GM12864 (cell line): ENCODE data around the gene PPP1CC.

ENCODE experiments used
- DNase-seq: peaks from one replicate; pipeline ENCODE4 v3.0.0-alpha.2; 2011; ENCODE audit warnings: low read depth
- H3K4me3 ChIP-seq: 2 replicates; pipeline ENCODE4 v1.5.1; 2011; ENCODE audit warnings: mild to moderate bottlenecking, low read depth, low read length, control low read depth
- CTCF ChIP-seq: IDR thresholded peaks from 2 replicates; pipeline ENCODE4 v1.5.1; 2011; ENCODE audit warnings: low read depth, mild to moderate bottlenecking, moderate library complexity, low read length, control low read depth, inconsistent platforms; ENCODE audit errors: missing control alignments

Gene PPP1CC

GRCh38 chr12:110742718-110743570 lies at the start of gene PPP1CC:
Gene PPP1CC (minus strand): TSS chr12:110742891. CDS start chr12:110742707, 184 bp downstream.
- DNase-seq, result peak; percentile 81
- TF ChIP-seq CTCF, result no peak
- H3K4me3 ChIP-seq, result peak within 1 kb of the TSS; percentile 94

GRCh38 chr12:110791589-110791988 lies 48.9 kb upstream of the PPP1CC start:
- no peak overlapping the region for H3K4me3 ChIP-seq
- TF ChIP-seq CTCF, result no peak
- DNase-seq, result peak; percentile 43

GRCh38 chr12:110790301-110790700 lies 47.6 kb upstream of the PPP1CC start:
- DNase-seq, result no peak
- no peak for TF ChIP-seq CTCF
- H3K4me3 ChIP-seq, result no peak overlapping the region

- H3K4me3 ChIP-seq, result no peak overlapping the region
- TF ChIP-seq CTCF, result no peak
- DNase-seq, result no peak
These were observed 43.3 kb upstream of the PPP1CC start for GRCh38 chr12:110786012-110786411.

- DNase-seq, result no peak
- TF ChIP-seq CTCF, result no peak
- H3K4me3 ChIP-seq, result no peak overlapping the region
These were observed 42.5 kb upstream of the PPP1CC start for GRCh38 chr12:110785240-110785639.

- no peak overlapping the region for H3K4me3 ChIP-seq
- TF ChIP-seq CTCF, result no peak
- DNase-seq, result no peak
These were observed 40.2 kb upstream of the PPP1CC start for GRCh38 chr12:110782922-110783321.

GRCh38 chr12:110782094-110782493 lies 39.4 kb upstream of the PPP1CC start:
- H3K4me3 ChIP-seq, result no peak overlapping the region
- no peak for TF ChIP-seq CTCF
- DNase-seq, result no peak
